GM21737 (cell line): ENCODE results near the gene LRMDA.

Experiments used
- ATAC-seq: cut with Tn5 transposase; IDR thresholded peaks from one replicate; pipeline ENCODE4 v1.9.1; 2021; ENCODE audit warnings: mild to moderate bottlenecking, moderate library complexity; ENCODE audit not compliant: unreplicated experiment

Gene LRMDA

DNA sequence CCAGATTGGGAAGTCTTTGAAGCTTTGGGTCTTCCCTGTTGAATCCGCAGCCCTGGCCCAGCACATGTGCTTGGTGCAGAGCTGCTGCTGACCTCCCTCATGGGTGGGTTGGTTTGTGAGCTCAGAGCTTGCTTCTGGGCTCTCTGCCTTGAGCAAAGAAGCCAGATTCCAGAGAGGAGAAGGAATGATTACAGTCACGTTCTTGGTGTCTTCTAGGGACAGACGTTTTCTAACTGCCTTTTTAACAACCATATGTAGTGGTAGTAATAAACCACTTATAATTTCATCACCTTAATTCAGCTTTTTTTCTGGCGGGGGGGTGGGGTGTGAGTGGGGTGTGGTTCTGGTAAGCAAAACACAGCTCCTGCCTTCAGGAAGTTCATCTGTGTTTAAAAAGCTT lies 39.5 kb downstream of the LRMDA start:
- no peak for ATAC-seq

DNA sequence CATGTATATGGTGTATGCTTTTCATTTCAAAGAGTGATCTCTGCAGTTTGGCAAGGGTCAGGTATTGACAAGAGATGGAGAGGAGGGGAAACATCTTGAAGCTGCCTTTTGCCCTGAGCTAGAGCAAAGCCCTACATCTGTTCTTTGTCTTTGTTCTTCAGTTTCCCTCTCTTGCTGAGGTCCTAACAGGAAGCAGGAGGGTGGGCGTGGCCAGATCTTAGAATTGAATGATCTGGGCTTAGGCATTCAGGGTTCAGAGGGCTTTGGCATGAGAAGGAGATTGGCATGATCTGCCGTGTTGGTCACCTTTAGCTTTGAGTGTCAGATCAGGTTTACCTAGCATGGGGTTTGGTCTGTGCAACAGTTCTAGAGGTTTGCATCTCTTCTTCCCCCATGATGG lies 41.3 kb downstream of the LRMDA start:
- ATAC-seq: no peak

DNA sequence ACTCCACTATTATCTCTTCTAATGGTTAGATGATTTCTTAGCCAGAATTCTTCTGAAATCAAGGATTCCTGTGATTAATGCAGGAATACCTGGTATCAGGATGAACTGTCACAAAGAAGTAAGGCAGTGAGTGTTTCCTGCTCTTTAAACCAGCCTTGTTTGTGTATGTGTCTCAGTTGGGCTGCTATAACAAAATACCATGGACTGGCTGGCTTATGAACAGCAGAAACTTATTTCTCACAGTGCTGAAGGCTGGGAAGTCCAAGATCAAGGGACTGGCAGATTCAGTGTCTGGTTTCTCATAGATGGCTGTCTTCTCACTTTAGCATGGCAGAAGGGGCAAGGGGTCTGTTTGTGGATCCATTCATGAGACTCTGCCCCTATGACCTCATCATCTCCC lies 42.7 kb downstream of the LRMDA start:
- ATAC-seq: no peak

DNA sequence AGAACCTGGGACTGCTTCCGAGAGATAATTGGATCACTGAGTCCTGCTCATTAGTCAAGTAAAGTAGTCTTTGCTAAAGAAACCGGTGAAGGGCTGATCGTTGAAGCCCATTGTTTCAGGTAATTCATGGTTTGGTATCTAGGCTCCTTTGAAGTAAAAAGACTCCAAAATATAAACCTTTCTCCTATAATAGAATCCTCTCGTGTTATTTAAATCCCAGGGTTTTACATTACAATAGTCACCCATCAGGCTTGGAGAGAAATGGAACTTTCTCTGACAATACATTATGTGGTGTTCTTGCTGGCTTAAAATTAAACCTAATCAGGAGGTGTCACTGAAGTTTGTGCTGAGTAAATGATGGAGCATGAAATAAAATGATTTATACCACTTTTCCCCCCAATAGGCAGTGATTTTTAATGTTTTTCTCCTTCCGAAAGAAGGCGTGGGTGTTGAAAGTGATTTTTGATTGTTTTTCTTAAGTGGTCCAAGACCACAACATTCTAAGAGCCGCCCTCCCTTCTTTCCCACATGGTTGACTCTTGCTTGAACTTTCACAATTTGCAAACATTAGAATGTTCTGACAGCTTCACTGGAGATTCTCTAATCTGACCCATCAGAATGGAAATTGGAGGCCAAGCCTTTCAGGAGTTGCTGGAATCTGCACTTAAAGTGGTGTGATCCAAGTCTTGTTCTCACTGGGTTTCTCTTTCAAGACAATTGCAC lies 44.2 kb downstream of the LRMDA start:
- no peak for ATAC-seq

DNA sequence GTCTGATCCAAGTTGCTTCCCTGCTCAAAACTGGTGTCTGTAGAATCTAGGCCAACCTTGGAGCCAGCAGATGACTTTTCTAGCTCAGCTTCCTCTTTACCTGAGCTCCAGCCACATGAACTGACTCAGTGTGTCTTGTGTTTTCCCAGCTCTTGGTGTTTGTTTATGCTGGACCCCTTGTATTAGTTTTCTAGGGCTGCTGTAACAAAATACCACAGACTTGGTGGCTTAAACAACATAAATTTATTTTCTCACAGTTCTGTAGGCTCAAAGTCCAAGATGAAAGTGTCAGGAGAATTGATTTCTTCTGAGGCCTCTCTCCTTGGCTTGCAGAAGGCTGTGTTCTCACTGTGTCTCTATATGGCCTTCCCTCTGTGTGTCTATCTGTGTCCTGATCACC lies 45.1 kb downstream of the LRMDA start:
- no peak for ATAC-seq

DNA sequence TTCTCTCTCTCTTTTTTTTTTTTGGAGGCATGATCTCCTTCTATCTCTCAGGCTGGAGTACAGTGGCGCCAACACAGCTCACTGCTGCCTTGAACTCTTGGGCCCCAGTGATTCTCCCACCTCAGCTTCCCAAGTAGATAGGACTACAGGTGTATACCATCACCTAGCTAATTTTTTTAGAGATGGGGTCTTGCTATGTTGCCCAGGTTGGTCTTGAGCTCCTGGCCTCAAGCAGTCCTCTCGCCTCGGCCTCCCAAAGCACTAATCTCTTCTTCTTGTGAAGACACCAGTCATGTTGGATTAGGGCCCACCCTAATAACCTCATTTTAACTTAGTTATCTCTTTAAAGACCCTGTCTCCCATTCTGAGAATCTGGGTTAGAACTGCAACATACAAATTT lies 45.6 kb downstream of the LRMDA start:
- no peak for ATAC-seq

DNA sequence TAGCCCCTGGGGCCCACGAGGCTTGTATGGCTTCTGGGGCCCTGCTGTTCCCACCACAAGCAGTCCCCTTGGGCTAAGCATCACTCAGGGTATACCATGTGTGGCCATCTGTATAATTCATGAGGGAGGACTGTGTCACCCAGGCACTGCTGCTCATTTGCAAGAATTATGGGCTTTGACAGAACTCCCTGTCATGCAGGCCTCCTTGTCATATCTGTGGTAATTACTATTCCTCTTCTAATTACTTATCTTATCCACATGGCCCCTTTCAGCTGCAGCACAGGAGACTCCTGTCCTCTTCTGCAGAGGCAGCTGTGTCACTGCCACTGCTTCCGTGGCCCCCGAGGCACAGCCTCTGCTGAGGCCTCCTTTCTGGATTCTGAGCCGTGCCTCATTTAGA lies 46.3 kb downstream of the LRMDA start:
- ATAC-seq: no peak

DNA sequence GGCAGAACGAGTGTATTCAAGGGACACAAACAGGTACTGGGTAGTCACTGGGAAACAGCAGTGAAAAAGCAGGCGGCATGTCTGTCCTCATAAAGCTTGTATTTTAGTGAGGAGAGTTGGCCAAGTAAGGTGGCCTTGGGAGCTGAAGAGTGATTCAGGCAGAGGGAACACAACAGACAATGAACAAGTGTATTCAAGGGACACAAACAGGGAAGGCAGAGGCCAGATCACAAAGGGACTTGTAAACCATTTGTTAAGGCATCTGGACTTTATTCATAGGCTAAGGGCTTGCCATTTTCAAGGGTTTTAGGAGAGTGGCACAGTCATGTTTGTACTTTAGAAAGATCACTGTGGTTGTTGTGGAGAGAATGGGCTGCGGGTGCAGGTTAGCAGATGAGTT lies 49.0 kb downstream of the LRMDA start:
- no peak for ATAC-seq

DNA sequence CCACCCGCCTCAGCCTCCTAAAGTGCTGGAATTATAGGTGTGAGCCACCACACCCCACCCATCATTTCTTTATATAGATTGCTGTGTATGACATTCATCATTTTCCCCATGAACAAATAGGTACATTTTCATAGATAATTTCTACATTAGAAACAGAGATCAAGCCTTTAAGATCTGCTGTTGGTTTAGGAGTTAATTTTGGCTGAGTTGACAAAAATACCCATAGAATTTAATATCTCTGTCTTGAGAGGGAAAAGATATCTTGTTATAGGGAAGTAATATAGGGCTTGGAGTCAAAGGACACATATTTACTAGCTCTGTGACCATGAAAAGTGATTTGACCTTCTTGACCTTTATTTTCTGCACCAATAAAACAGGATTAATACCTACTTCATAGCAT lies 51.8 kb downstream of the LRMDA start:
- ATAC-seq: no peak

DNA sequence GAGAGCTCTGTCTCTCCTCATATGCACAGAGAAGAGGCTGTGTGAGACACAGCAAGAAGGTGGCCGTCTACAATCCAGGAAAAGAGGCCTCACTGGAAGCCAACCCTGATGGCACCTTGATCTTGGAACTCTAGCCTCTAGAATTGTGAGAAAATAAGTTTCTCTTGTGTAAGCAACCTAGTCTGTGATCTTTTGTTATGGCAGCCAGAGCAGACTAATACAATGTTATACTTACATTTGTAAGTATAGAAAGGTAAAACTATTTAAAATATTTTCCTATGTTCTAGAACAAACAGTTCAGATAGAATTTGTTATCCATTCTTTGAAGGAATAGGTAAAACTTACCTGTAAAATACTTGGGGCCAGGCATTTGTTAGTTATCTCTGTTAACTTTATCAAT lies 53.3 kb downstream of the LRMDA start:
- no peak for ATAC-seq

DNA sequence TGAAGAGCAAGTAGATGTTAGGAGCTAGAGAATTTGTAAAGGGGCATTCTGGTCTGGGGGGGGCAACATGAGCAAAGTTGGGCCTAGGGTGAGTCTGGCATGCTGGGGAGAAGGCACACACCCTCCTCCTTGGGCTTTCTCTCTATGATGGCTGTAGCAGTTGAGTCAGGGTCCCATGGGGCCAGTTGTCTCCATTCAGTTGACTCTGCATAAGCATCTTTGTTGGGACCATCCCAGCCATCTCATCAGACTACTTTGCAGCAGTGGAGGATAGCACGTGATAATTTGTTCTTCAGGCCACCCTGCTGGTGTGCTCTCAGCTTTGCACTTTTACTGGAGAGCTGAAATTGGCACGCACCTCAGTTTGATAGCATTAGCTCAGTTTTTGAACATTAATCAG lies 55.2 kb downstream of the LRMDA start:
- no peak for ATAC-seq

DNA sequence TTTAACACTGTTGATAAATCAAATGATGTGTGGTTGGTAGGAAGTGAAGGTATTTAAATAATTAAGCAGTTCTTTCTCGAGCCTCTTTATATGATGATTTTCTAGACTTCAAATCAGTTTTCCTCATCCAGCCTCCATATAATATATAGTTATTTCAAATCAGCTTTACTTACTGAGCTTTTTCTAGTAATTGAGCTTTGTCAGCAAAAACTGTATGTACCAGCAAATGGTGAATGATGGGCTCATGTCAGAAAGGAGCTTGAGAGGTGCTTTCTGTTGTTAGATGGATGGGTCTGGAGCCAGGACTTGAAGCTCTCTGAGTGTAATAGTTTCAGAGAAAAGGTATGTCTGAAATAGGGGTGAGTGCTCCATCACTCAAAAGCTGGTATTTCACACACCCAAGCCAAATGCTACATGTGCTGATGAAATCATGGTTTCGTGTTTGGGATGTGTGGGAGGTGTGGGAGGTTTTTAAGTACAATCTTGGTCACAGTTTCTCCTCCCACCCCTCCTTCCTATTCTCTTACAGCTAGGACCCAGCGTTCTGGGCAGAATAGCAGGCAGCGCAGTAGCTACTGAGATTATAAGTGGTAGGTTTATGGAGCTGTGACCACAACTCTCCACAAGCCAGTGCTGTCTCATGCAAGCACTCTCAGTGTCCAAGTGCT lies 55.8 kb downstream of the LRMDA start:
- no peak for ATAC-seq

DNA sequence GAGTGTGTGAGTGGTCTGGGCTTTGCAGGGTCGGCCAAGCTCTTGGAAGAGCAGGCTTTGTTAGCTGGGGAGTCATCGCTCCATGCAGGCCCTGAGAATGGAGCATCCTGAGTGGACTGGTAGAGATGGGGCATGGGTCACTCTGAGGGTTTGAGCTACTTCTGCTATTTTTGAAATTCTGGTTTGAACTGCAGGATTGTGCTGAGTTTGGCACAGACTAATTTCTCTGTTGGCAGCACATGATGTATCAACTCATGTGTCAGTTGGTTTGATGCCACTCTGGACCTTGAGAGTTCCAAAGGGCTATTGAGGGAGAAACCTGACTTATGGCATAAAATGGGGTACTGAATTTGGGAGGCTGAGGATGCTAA lies 56.3 kb downstream of the LRMDA start:
- no peak for ATAC-seq

DNA sequence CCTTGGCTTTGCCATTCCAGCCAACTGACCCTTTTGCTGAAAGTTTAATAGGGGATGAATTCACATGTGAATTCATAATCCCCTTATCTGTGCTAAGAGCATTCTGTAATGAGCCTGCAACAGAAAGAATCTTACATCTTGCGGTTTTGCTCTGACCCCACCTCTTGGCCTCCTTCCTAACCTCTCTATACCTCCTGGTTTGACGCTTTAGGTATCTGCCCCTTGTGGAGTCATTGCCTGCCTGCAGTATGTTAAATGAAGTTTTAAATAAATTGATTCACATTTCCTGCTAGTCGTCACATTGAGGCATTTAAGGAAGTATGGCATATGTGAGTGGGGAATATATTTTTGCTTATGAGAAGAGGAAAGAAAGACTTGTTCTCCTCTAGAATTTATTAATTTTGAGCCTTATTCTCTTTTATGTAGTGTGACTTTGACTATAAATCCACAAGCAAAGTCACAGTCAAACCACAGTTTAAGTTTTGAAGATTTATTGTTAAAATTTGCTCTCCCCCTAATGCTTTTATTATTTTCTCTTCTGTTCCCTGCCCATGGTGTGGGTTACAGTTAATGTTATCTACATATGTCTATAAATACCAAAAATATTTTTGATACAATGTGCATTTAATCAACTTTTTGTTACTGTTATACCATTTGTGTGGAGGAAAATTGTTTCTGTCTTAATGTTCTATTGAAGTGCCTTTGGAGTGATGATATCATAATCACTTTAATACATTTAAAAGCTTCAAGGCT lies 60.9 kb downstream of the LRMDA start:
- ATAC-seq: no peak

DNA sequence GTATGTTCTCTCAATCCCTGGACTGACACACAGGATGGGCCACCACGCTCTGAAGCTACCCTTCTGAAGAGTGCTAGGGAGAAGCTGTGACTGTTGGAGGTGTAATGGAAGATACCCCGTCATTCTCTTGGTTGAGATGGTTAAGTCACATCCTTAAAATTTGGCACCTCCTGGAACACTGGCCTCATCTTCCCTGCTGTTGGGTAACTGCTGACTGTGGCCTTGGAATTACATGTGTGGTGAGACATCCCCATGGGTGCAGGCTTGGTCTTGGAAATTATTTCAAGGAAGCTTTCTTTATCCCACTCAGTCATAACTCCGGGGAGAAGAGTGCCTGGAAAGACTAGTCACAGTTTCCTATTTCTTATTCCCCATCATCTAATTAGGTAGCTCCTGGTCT lies 62.0 kb downstream of the LRMDA start:
- no peak for ATAC-seq

DNA sequence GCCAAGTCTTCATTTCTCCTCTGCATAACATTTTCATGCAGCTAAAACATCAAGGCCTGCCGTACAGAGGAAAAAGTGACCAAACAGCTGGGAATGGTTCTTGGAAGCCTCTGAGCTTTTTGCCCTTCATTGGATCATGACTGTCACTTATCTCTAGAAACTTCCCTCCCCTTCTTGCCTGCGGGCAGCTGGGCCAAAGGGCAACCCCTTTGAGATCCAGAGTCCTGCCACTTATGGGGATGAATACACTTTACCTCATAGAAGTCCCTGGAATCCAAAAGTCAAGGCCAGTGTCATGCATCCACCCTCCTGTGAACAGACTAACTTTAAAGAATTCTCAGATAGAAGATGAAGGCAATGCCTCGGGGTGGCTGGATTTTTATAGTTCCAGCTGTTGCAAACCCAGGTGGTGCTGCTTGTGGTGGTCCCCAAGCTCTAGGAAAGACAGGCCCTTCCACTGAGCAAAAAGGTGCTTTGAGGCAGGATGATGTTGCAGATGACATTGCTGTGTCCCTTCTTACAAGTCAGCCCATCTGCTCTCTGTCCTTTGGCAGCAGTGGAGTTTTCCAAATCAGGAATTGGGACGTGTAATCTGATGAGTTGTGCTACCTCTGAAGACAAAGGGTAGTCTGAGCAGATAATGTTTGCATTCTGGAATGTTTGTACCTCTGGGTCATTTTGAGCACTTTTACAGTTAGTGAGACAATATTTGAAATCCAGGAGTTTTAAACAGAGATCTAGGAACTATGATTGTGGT lies 64.2 kb downstream of the LRMDA start:
- ATAC-seq: no peak

DNA sequence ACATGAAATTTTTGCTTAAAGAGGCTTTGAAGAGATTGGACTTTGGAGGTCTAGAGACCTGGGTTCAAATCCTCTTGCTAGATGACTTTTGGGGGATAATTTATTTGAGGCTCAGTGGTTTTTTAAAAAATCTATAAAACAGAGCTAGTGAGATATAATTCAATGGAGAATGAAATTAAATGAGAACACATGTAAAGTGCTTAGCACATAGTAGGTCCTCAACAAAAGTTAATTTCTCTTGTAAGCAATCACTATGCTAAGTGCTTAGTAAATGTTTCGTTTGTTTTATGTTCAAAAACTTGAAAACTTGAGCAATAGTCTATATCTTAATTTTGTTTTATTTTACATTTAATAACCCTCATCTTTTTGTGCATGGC lies 64.8 kb downstream of the LRMDA start:
- ATAC-seq: no peak

DNA sequence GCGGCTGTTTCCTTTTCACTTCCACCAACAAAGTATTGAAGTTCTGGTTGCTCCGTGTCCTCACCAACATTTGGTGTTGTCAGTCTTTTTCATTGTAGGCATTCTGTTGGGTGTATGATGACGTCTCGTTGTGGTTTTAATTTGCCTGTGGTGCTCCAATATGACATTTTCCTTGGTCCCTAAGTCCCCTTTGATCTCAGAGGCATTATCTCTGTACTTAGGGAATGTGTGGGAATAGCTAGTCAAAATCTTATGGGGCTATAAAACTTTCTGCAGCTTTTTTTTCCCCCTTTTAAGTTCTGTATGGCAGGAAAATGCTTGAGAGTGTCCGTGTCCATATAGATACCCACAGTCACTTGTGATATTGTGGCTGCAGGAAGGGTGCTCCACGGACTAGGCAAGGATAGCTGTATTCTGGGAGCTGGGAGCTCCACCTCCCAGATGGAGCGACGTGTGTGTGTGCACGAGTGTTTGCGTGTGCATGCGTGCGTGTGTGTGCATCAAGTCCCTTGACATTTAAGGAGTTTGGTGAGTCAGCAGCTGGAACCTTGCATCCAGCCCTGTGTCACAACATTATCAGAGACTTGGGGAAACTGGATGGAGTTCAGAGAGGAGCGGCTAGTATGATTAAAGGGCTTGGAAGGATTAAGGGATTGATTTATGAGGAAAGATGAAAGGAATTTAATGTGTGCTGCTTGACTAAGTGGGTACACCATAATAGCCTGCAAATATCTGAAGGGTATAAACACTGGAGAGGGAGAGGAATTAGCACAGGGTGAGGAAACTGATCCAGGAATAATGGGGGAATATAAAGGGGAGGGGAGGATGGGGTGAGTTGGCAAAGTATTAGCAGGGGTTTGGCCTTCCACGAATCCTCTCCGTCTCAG lies 66.8 kb downstream of the LRMDA start:
- ATAC-seq: no peak

DNA sequence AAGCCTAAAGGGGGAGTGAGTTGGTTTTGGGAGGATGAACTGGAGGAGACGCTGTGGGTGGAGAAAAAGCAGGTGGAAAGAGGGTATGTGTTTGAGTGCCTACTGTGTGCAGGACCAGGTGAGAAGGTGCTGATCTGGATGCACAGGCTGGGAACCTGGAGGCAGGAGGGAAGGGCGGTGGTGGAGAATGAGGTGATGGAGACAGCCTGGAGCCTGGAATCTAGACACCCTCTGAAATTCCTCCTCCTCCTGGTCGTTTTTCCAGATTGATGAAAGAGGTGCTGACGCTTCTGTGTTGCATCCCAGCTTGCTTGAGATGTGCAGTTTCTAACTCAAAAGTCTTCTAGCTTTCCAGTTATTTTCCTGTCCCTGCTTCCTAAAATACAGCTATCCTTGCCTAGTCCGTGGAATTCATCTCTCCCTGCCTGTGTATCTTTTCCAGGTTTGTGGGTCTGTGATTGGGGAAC lies 67.5 kb downstream of the LRMDA start:
- no peak for ATAC-seq

DNA sequence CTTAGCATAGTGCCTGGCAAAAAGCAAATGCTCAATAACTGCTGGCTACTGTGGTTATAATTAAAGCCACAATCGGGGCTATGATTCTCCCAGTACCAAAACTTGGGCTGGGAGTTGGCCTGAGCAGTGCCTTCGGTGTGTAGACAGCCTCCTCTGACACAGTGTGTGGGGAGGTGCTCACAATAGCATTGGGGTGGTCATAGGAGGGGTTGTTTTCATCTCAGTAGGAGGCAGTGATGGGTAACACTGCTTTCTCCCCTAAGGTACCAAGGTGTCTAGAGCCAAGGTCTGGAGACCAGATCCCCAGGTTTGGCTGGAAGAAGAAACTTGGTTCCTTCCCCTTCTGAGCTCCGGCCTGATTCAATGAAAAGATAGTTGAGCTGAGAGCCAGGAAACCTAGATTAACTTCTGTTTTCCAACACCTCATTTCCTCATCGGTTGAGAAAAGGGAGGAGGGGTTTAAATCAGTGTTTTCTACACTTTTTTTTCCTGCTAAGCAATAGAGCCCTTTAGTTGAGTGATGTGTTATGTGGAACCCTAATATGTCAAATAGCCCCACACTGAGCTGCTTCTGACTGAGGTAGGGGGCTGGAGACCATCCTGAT lies 68.2 kb downstream of the LRMDA start:
- no peak for ATAC-seq
